GM18909 (cell line): ENCODE data around the gene MAGEB6.
"Not testable (repeated sequence)": the region's sequence is repeated elsewhere in the genome, so short reads cannot be mapped to it uniquely, and the experiment has no call there.

ENCODE experiments used
- ATAC-seq: cut with Tn5 transposase; IDR thresholded peaks from one replicate; pipeline ENCODE4 v1.9.1; 2021; ENCODE audit warnings: mild to moderate bottlenecking; ENCODE audit not compliant: unreplicated experiment, poor library complexity

Gene MAGEB6, protein sequence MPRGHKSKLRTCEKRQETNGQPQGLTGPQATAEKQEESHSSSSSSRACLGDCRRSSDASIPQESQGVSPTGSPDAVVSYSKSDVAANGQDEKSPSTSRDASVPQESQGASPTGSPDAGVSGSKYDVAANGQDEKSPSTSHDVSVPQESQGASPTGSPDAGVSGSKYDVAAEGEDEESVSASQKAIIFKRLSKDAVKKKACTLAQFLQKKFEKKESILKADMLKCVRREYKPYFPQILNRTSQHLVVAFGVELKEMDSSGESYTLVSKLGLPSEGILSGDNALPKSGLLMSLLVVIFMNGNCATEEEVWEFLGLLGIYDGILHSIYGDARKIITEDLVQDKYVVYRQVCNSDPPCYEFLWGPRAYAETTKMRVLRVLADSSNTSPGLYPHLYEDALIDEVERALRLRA

DNA sequence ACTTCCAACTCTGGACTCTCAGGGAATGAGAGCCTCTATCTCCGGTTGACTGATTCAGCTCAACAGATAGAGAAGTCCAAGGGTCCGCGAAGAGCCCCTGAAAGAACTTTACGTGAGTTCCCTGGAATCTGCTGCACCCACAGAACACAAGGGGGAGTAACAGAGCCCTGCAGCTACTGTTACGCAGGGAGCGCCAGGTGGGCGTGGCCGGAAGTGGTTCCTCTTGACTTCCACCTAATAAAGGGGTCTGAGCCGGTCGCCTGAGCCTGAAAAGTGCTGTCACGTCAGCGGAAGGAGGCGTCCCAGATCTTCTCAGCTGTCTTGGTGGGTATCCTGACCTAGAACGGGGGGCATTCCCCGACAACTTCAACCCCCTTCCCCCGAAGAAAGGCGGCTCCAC lies at the start of gene MAGEB6:
Gene MAGEB6 (plus strand): TSS at position 237 of the 400 bp plus-strand sequence. CDS start 1,407 bp downstream, outside the sequence.
- no peak for ATAC-seq

DNA sequence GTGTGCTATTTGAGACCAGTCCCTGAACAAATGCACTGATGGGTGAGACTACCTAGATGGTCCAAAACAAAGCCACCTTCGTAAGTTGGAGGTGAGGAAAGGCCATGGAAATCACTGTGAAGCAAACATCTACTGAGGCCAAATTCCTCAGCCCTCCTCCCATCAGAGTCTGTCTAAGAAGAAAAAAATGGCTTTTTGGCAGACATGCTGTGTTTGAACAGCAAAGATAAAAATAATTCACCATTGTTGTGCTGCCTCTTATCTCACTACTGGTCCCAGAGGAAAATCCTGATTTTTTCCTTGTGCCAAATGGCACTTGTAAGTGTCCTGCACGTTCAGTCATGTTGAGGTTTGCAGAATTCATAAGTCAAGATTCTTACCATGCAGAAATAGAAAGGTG lies 46.2 kb upstream of the MAGEB6 start:
- ATAC-seq, result no peak

DNA sequence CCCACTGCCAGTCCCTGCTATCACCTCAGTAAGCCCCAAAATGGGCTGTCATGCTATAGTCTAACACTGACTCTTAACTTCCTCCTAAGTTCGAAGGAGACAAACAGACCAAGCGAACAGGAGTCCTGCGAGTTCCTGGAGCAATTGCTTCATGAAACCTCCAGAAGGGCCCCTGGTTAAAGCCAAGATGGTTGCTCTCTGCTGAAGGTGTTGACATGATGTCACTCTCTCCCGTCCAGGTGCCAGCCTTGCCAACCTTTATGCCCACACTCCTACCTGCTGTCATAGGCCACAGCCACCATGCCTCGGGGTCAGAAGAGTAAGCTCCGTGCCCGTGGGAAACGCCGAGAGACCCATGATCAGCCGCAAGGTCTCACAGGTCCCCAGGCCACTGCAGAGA lies 31.9 kb upstream of the MAGEB6 start, which contains the start of gene MAGEB6B:
Gene MAGEB6B (plus strand): TSS at position 301 of the 400 bp plus-strand sequence. CDS start 0 bp downstream, at position 301.
- no peak for ATAC-seq

DNA sequence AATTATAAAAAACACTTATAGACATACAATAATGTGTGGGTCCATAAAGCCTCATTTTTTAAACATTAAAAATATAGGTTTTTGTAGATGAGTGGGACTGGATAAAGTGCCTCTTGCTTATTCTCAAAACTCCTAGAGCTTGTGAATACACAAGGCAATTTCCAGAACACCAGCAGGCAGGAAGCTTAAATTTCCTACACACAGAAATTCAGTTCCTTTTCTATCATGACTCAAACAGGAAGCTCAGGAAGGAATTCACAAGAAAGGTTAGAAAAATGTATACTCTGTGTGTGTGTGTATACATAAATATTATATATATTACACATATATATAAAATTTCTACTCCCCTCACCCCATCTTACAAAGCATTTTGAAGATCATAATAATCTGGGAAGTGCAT lies 11.3 kb downstream of the MAGEB6 start:
- ATAC-seq, result no peak

DNA sequence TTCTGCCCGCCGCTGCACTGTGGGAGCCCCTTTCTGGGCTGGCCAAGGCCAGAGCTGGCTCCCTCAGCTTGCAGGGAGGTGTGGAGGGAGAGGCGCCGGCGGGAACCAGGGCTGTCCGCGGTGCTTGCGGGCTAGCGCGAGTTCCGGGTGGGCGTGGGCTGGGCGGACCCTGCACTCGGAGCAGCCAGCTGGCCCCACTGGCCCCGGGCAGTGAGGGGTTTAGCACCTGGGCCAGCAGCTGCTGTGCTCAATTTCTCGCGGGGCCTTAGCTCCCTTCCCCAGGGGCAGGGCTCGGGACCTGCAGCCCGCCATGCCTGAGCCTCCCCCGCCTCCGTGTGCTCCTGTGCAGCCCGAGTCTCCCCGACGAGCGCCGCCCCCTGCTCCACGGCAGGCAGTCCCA lies 12.5 kb downstream of the MAGEB6 start:
- not testable (repeated sequence) for ATAC-seq

DNA sequence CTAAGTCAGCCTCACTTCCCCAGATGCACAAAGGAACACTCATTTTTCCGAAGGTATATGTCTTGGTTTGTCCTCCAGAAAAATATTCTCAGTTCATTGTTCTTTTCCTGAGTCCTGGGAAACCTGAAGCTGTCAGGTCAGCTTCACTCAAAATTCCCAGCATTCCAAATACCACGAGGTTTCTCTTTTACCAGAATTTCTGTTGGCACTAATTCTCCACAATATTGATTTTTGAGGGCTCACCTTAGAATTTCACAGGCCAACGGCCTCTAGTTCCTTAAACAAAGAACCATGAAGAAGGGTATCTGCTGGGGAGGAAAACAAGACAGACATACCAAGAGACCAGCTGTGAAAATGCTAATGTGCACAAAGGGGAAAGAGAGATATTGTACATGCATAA lies 15.8 kb downstream of the MAGEB6 start:
- ATAC-seq, result no peak

DNA sequence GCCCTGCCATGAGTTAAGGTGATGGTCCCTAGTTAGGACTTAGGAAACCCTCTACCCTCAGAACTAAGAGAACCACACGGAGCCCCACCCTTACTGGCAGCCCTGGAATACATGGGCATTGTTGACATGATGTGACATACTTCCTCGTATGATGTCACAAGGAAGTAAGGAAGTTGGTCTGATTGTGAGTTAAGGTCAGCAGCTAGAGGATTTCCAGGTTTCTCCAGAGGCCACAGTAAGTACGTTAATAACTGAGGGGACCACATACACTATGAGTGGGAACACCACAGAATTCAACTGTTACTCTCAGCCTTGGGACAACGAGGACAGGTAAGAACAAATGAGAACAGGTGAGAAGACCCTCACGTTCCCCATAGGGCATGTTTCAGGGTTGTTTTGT lies 23.6 kb downstream of the MAGEB6 start, which contains the start of gene MAGEB5:
Gene MAGEB5 (plus strand): TSS at position 301 of the 400 bp plus-strand sequence. CDS start 1,133 bp downstream, outside the sequence.
- ATAC-seq, result no peak

DNA sequence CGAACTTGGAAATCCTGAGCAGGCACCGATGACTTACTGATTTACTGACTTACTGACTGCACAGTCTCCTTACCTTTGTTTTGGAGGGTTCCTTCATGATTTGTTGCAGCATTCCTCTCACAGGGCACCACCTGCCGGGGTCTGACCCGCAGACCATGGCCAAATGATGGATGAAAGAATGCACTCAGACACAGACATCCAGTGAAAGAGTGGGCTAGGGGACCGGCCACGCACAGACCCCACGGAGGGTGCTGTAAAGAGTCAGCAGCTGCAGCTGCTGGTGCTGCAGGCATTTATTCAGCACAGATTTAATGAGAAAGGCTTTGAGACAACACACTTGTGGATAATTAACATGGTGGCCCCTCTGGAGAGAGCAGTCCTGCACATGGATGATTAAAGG lies 27.1 kb downstream of the MAGEB6 start:
- no peak for ATAC-seq

DNA sequence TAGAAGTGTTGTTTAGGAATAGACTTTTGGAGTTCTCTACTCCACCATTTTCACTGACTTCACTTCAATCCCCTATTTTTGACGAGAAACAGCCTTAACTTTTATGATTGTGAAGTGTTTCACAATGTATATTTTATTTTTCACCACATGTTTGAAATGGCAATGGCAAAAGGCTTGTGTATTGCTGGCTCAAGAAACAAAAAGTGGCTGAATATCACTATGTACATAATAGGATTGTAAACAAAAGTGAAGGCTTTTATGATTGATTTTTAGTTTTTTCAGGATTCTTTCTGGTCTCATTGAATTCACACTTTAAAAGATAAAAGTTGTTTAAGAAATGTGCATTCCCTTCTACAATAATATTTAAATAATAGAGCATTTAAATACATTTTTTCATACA lies 41.9 kb downstream of the MAGEB6 start:
- no peak for ATAC-seq
